HepG2 (cell line): ENCODE results near the gene LHPP. TPM values are rescaled to one million over a fixed set of nuclear protein-coding genes. Genes with fewer than 3 reads are reported as not detected.

Source experiments
- ATAC-seq: fragments of 200-7000 bp; cut with Tn5 transposase; 3 replicates; pipeline ENCODE4 v1.9.1; 2020; ENCODE audit warnings: mild to moderate bottlenecking, moderate library complexity
- BruUV-seq: library from RNA; stranded (reverse); fragments of 400-500 nt; replicated peaks from 2 replicates; lab custom pipeline; 2021; lab: Mats Ljungman, UMichigan
- CTCF ChIA-PET: fragments of 300-600 bp; formaldehyde crosslinking; extraction: SDS; loops from one replicate; lab custom pipeline; 2021; ENCODE audit warnings: low total read pairs, inconsistent platforms, low intra/inter-chr PET ratio; lab: Yijun Ruan, JAX
- POLR2A ChIA-PET: fragments of 350-600 bp; sonication (Branson Sonifier 250); formaldehyde crosslinking; loops from one replicate; lab custom pipeline; 2020; ENCODE audit warnings: antibody characterized with exemption, inconsistent platforms; lab: Yijun Ruan, JAX
- DNase-seq: peaks from one replicate; pipeline ENCODE4 v3.0.0-alpha.2; 2015; ENCODE audit warnings: low spot score
- FAIRE-seq: peaks from 3 replicates; lab custom pipeline; 2011; peaks lifted over from hg19 to GRCh38; lab: Jason Lieb, UNC
- H2AFZ ChIP-seq: one replicate; pipeline ENCODE4 v1.6.1; 2011; ENCODE audit warnings: low read length, inconsistent platforms
- H3K27ac ChIP-seq: fragments of 300-600 bp; 3 replicates; pipeline ENCODE4 v1.8.0; 2011; ENCODE audit warnings: mixed run types, mild to moderate bottlenecking, mixed read lengths, low read length, inconsistent platforms; ENCODE audit not compliant: insufficient read depth; ENCODE audit errors: extremely low read length
- H3K27me3 ChIP-seq, 2 experiments: fragments of 200-600 bp in 1 of 2; 2 replicates in 1 of 2; 3 replicates in 1 of 2; pipeline versions ENCODE4 v1.6.0 to v1.8.0; 2011; ENCODE audit warnings: low read length in 2 of 2, mild to moderate bottlenecking in 2 of 2, moderate library complexity in 2 of 2, inconsistent platforms in 1 of 2; ENCODE audit not compliant: insufficient read depth in 2 of 2, control insufficient read depth in 1 of 2
- H3K36me3 ChIP-seq, 2 experiments: fragments of 200-600 bp in 1 of 2; replicated peaks in 1 of 2; 2 replicates in 1 of 2; 3 replicates in 1 of 2; pipeline versions ENCODE4 v1.5.1 to v1.8.0; 2011; ENCODE audit warnings: low read length in 2 of 2, inconsistent platforms in 1 of 2; ENCODE audit not compliant: insufficient read depth in 2 of 2, control insufficient read depth in 1 of 2
- H3K4me1 ChIP-seq: 2 replicates; pipeline ENCODE4 v1.5.1; 2012; ENCODE audit warnings: low read length, inconsistent platforms; ENCODE audit not compliant: insufficient read depth
- H3K4me2 ChIP-seq: 2 replicates; pipeline ENCODE4 v1.6.0; 2011; ENCODE audit warnings: low read depth, low read length, inconsistent platforms
- H3K4me3 ChIP-seq, 3 experiments: fragments of 200-600 bp in 1 of 3; sonication (generic), shearing (Covaris generic) in 1 of 3; replicated peaks in 1 of 3; 2 replicates each; pipeline ENCODE4 v1.5.1; 2011 to 2016; ENCODE audit warnings: low read length in 3 of 3, inconsistent platforms in 2 of 3, low read depth in 2 of 3, mild to moderate bottlenecking in 2 of 3, control low read depth in 1 of 3, mixed read lengths in 1 of 3; ENCODE audit not compliant: insufficient read depth in 1 of 3
- H3K79me2 ChIP-seq: one replicate; pipeline ENCODE4 v1.6.1; 2011; ENCODE audit warnings: low read length, inconsistent platforms; ENCODE audit not compliant: insufficient read depth
- H3K9ac ChIP-seq: 2 replicates; pipeline ENCODE4 v1.6.0; 2011; ENCODE audit warnings: mild to moderate bottlenecking, low read depth, low read length, inconsistent platforms; ENCODE audit not compliant: insufficient read depth
- H3K9me3 ChIP-seq: 2 replicates; pipeline ENCODE4 v1.5.1; 2012; ENCODE audit warnings: mild to moderate bottlenecking, low read length
- H4K20me1 ChIP-seq: 2 replicates; pipeline ENCODE4 v1.6.0; 2011; ENCODE audit warnings: inconsistent platforms, mild to moderate bottlenecking, low read length, moderate library complexity; ENCODE audit not compliant: insufficient read depth
- ELF3 ChIP-seq: IDR thresholded peaks from 2 replicates; pipeline ENCODE4 v1.6.1; 2016; ENCODE audit warnings: missing genetic modification reagents, missing compliant biosample characterization
- HINFP ChIP-seq: sonication (generic); formaldehyde crosslinking; IDR thresholded peaks from 2 replicates; pipeline ENCODE4 v1.4.0; 2020; ENCODE audit warnings: low read depth, mild to moderate bottlenecking, missing genetic modification reagents
- HMGXB4 ChIP-seq, 2 experiments: sonication (generic) in 1 of 2; formaldehyde crosslinking in 1 of 2; IDR thresholded peaks; 2 replicates each; pipeline versions ENCODE4 v1.4.0 to v1.6.1; 2018 to 2020; ENCODE audit warnings: missing genetic modification reagents in 2 of 2, borderline replicate concordance in 1 of 2, low read depth in 1 of 2, mild to moderate bottlenecking in 1 of 2, missing biosample characterization in 1 of 2
- MAFG ChIP-seq: sonication (generic); formaldehyde crosslinking; IDR thresholded peaks from 2 replicates; pipeline ENCODE4 v1.5.1; 2020; ENCODE audit warnings: mild to moderate bottlenecking, missing genetic modification reagents
- PRPF4 ChIP-seq: fragments of 200-400 bp; formaldehyde crosslinking; IDR thresholded peaks from 2 replicates; pipeline ENCODE4 v1.6.1; 2016; ENCODE audit warnings: low read length, low read depth; ENCODE audit not compliant: poor library complexity, severe bottlenecking
- RFXAP ChIP-seq: sonication (generic); formaldehyde crosslinking; IDR thresholded peaks from 2 replicates; pipeline ENCODE4 v1.4.0; 2020; ENCODE audit warnings: missing genetic modification reagents, borderline replicate concordance
- SALL1 ChIP-seq: sonication (generic); formaldehyde crosslinking; IDR thresholded peaks from 2 replicates; pipeline ENCODE4 v1.8.0; 2022; ENCODE audit warnings: mild to moderate bottlenecking, missing genetic modification reagents
- TFAP4 ChIP-seq: sonication (generic); IDR thresholded peaks from 2 replicates; pipeline ENCODE4 v1.6.1; 2016; ENCODE audit warnings: low read depth, borderline replicate concordance
- TFDP2 ChIP-seq: sonication (generic); formaldehyde crosslinking; IDR thresholded peaks from 2 replicates; pipeline ENCODE4 v1.4.0; 2020; ENCODE audit warnings: missing genetic modification reagents
- TP53 ChIP-seq: sonication (generic); formaldehyde crosslinking; conservative IDR thresholded peaks from 2 replicates; pipeline ENCODE4 v1.4.0; 2020; ENCODE audit warnings: missing genetic modification reagents
- ZFP37 ChIP-seq: sonication (generic); formaldehyde crosslinking; IDR thresholded peaks from 2 replicates; pipeline ENCODE4 v1.4.0; 2020; ENCODE audit warnings: missing genetic modification reagents, borderline replicate concordance
- ZNF343 ChIP-seq: sonication (generic); formaldehyde crosslinking; IDR thresholded peaks from 2 replicates; pipeline ENCODE4 v1.4.0; 2020; ENCODE audit warnings: mild to moderate bottlenecking, missing genetic modification reagents
- ZNF574 ChIP-seq: sonication (generic); formaldehyde crosslinking; IDR thresholded peaks from 2 replicates; pipeline ENCODE4 v1.4.0; 2020; ENCODE audit warnings: missing genetic modification reagents
- ZSCAN29 ChIP-seq: sonication (generic); formaldehyde crosslinking; conservative IDR thresholded peaks from 2 replicates; pipeline ENCODE4 v1.4.0; 2020; ENCODE audit warnings: mild to moderate bottlenecking, missing genetic modification reagents
- WGBS: methylation state at CpG from one replicate; pipeline ENCODE4 v1.1.6; 2017; ENCODE audit warnings: low lambda C conversion rate; 5-methylcytosine and 5-hydroxymethylcytosine counted together
- in situ Hi-C: cut with HindIII; loops from 2 replicates; pipeline ENCODE4 v1.10.0; 2017; ENCODE audit warnings: low pct_unique_long_range_greater_than_20kb; ENCODE audit not compliant: extremely low pct_ligation_motif_present
- intact Hi-C: fragments of 100-400 bp; cut with micrococcal nuclease; formaldehyde crosslinking; loops from one replicate; pipeline ENCODE4 v1.10.0; 2022; ENCODE audit not compliant: unreplicated experiment
- polyA plus RNA-seq, 8 experiments: library from polyadenylated mRNA; depleted of rRNA in 3 of 8; stranded (reverse) in 7 of 8; unstranded in 1 of 8; fragments of >200 nt; fragmentation: Illumina TruSeq in 4 of 8; extraction: Trizol in 4 of 8; gene quantifications; 2 replicates each; pipeline versions ENCODE4 v1.2.1 to v1.2.3, GENCODE V29; 2011 to 2016; ENCODE audit warnings: low read depth in 4 of 8, missing spikeins in 1 of 8, mixed read lengths in 1 of 8; ENCODE audit not compliant: insufficient read depth in 1 of 8
- total RNA-seq, 5 experiments: library from RNA; depleted of rRNA; stranded (reverse); fragments of >200 nt; fragmentation: Illumina TruSeq; extraction: Trizol; gene quantifications; 2 replicates each; pipeline ENCODE4 v1.2.3, GENCODE V29; 2016; ENCODE audit warnings: low read depth in 1 of 5

The LHPP gene
- total and polyA plus RNA-seq, 2 of the 13 experiments (the other 11 are each of a cell fraction or from before 2014, with no cell fraction given): 5.2 to 13.1 TPM

GRCh38 chr10:124645467-124646095, 184.0 kb downstream of the LHPP start:
- Histone ChIP-seq H2AFZ (no peak overlapping the region), H3K4me3 (no peak overlapping the region), H3K36me3 (peaks cover 0 to 3% of the 10 kb centered on the region in 2 experiments; a peak in 3 of 5 replicates), H3K4me2 (no peak overlapping the region), H3K4me1 (peaks cover 28% of the 10 kb centered on the region), H3K9me3 (no peaks in the 10 kb centered on the region), H4K20me1 (peaks cover 9% of the 10 kb centered on the region; the same call in 1 of the 2 replicates), H3K9ac (no peak overlapping the region), H3K79me2 (no peaks in the 10 kb centered on the region), H3K27me3 (no peaks in the 10 kb centered on the region), H3K27ac (no peak overlapping the region)
- FAIRE-seq: no peak
- DNase-seq: no peak
- CTCF ChIA-PET: no interaction called here
- POLR2A ChIA-PET: no interaction called here
- BruUV-seq: no TSS peak
- 100% methylated on average over 5 of the region's 13 CpGs for WGBS
- in situ Hi-C loops: no loop called here
- intact Hi-C loops: loop anchor here (2.0 kb wide), 1 partner anchor 37 kb away; no protein-coding TSS in a partner anchor
- ATAC-seq: no peak
- TF ChIP-seq PRPF4 (no peak), TFAP4 (no peak), ELF3 (CRISPR knock-in tag) (no peak), TP53 (CRISPR knock-in tag) (no peak), ZNF343 (CRISPR knock-in tag) (no peak), MAFG (CRISPR knock-in tag) (no peak), ZNF574 (CRISPR knock-in tag) (no peak), HINFP (CRISPR knock-in tag) (no peak), SALL1 (no peak), ZFP37 (CRISPR knock-in tag) (no peak), HMGXB4 (CRISPR knock-in tag; IDR thresholded peaks at IDR 0.05; ENCODE audit: borderline replicate concordance in 1 of 2, low read depth in 1 of 2) (no peak), TFDP2 (no peak), ZSCAN29 (no peak), RFXAP (CRISPR knock-in tag) (no peak)
